ENCODE results near the gene ERICH6.

ERICH6 gene

DNA sequence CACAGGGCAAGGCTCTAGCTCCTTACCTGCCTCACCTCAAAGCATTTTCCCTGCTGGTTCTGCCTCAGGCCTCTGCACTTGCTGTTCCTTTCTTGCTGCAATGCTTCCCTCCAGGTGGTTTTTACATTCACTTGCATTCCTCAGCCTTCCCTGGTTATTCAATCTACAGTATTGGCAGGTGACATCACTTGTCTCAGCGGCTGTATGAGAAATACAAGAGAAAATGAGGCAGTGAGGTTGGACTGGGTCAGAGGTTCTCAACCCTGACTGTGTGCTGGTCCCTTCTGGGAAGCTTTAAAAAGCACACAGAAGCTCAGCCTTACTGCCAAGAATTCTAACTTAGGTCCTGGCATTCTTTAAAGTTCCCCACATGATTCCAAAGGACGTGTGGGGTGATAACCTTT is 32.6 kb upstream of the ERICH6 start:
- no peaks in the 10 kb centered on the region for H3K9me3 ChIP-seq (ENCODE audit: insufficient read depth, low read length, severe bottlenecking)
- H3K9ac ChIP-seq (ENCODE audit: low read depth, low read length) = no peak overlapping the region
- no peak overlapping the region for H3K4me3 ChIP-seq (ENCODE audit: low read depth in 1 of 2, low read length in 2 of 2)
- DNase-seq = no peak
- ATAC-seq (ENCODE audit: insufficient read depth, low read depth) = no peak
- peaks cover 8% of the 10 kb centered on the region for H3K36me3 ChIP-seq (ENCODE audit: insufficient read depth, low read length)
- no peaks in the 10 kb centered on the region for H3K27me3 ChIP-seq (ENCODE audit: insufficient read depth, low read length, poor library complexity)
- H3K4me2 ChIP-seq (ENCODE audit: insufficient read depth, low read length) = no peak overlapping the region
- H3K4me1 ChIP-seq (ENCODE audit: insufficient read depth, low read length) = peaks cover 7% of the 10 kb centered on the region
- H4K20me1 ChIP-seq (ENCODE audit: insufficient read depth, low read length) = peaks cover 6% of the 10 kb centered on the region
- H3K79me2 ChIP-seq (ENCODE audit: insufficient read depth, low read length) = no peaks in the 10 kb centered on the region
- no peak for TF ChIP-seq EZH2 (IDR thresholded peaks at IDR 0.05; ENCODE audit: borderline replicate concordance, low read depth, low read length, severe bottlenecking)
- TF ChIP-seq, protein P1, sequence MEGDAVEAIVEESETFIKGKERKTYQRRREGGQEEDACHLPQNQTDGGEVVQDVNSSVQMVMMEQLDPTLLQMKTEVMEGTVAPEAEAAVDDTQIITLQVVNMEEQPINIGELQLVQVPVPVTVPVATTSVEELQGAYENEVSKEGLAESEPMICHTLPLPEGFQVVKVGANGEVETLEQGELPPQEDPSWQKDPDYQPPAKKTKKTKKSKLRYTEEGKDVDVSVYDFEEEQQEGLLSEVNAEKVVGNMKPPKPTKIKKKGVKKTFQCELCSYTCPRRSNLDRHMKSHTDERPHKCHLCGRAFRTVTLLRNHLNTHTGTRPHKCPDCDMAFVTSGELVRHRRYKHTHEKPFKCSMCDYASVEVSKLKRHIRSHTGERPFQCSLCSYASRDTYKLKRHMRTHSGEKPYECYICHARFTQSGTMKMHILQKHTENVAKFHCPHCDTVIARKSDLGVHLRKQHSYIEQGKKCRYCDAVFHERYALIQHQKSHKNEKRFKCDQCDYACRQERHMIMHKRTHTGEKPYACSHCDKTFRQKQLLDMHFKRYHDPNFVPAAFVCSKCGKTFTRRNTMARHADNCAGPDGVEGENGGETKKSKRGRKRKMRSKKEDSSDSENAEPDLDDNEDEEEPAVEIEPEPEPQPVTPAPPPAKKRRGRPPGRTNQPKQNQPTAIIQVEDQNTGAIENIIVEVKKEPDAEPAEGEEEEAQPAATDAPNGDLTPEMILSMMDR (IDR thresholded peaks at IDR 0.05; ENCODE audit: borderline replicate concordance, extremely low read depth, low read length, poor library complexity, severe bottlenecking) = no peak
- no peak overlapping the region for H3K27ac ChIP-seq (ENCODE audit: low read length)
- no peak overlapping the region for H2AFZ ChIP-seq (ENCODE audit: low read depth, low read length)

GRCh38 chr3:150734795-150735119 is 31.0 kb upstream of the ERICH6 start:
- no peak overlapping the region for H3K4me2 ChIP-seq (ENCODE audit: insufficient read depth, low read length)
- H2AFZ ChIP-seq (ENCODE audit: low read depth, low read length) = no peak overlapping the region
- no peaks in the 10 kb centered on the region for H3K36me3 ChIP-seq (ENCODE audit: insufficient read depth, low read length)
- ATAC-seq (ENCODE audit: insufficient read depth, low read depth) (no peak), DNase-seq (no peak)
- no peaks in the 10 kb centered on the region for H3K9me3 ChIP-seq (ENCODE audit: insufficient read depth, low read length, severe bottlenecking)
- no peak overlapping the region for H3K4me3 ChIP-seq (ENCODE audit: low read depth in 1 of 2, low read length in 2 of 2)
- H3K27me3 ChIP-seq (ENCODE audit: insufficient read depth, low read length, poor library complexity) = no peaks in the 10 kb centered on the region
- H3K27ac ChIP-seq (ENCODE audit: low read length) = no peak overlapping the region
- H3K4me1 ChIP-seq (ENCODE audit: insufficient read depth, low read length) = peaks cover 7% of the 10 kb centered on the region
- TF ChIP-seq, protein P1 (IDR thresholded peaks at IDR 0.05; ENCODE audit: borderline replicate concordance, extremely low read depth, low read length, poor library complexity, severe bottlenecking) = no peak
- TF ChIP-seq EZH2 (IDR thresholded peaks at IDR 0.05; ENCODE audit: borderline replicate concordance, low read depth, low read length, severe bottlenecking) = no peak
- no peak overlapping the region for H3K9ac ChIP-seq (ENCODE audit: low read depth, low read length)
- 0 out of 2 replicates have a peak, but pooled peaks cover 2% of the 10 kb centered on the region for H4K20me1 ChIP-seq (ENCODE audit: insufficient read depth, low read length)
- H3K79me2 ChIP-seq (ENCODE audit: insufficient read depth, low read length) = no peaks in the 10 kb centered on the region

DNA sequence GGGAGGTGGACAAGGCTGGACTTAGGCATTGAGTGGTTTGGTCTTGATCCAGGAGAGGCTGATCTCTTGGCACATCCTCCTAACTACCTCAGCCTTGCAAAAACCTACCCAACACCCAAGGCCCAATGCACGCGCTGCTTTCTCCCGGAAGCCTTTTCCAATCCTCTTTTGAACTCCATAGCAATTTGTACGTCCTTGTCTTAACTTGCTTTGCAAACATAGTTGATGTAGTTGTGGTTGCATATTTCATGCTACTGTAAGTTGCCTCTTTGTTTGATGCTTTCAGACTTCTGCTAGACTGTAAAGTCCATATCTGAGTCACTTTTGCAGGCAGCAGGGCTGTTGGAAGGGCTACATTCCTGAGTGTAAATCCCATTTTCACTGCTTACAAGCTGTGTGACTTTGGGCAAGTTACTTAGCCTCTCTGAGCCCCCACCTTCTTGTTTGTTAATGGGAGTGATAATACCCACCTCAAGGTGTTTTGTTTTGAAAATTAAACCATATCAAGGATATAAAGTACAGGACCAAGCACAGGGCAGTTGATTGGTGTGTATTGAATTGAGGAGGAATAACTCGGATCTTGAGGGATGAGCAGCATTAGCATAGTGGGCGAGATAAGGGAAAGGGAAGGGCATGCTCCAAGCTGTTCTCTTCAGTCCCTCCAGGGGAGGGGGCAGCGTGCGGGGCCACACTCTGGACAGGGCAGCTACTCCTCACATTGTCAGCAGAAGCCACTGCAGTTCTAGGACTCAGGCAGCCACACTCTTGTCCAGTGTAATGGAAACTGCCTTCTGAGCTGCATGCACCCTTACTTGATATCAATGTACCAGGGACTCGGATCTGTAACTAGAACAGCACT is 30.4 kb upstream of the ERICH6 start:
- H2AFZ ChIP-seq (ENCODE audit: low read depth, low read length) = no peak overlapping the region
- no peak overlapping the region for H3K9ac ChIP-seq (ENCODE audit: low read depth, low read length)
- no peaks in the 10 kb centered on the region for H3K9me3 ChIP-seq (ENCODE audit: insufficient read depth, low read length, severe bottlenecking)
- H3K36me3 ChIP-seq (ENCODE audit: insufficient read depth, low read length) = no peaks in the 10 kb centered on the region
- no peak overlapping the region for H3K4me3 ChIP-seq (ENCODE audit: low read depth in 1 of 2, low read length in 2 of 2)
- H3K4me2 ChIP-seq (ENCODE audit: insufficient read depth, low read length) = no peak overlapping the region
- H3K27me3 ChIP-seq (ENCODE audit: insufficient read depth, low read length, poor library complexity) = no peaks in the 10 kb centered on the region
- no peak for ATAC-seq (ENCODE audit: insufficient read depth, low read depth)
- no peak overlapping the region for H3K27ac ChIP-seq (ENCODE audit: low read length)
- 0 out of 2 replicates have a peak, but pooled peaks cover 2% of the 10 kb centered on the region for H4K20me1 ChIP-seq (ENCODE audit: insufficient read depth, low read length)
- H3K79me2 ChIP-seq (ENCODE audit: insufficient read depth, low read length) = no peaks in the 10 kb centered on the region
- H3K4me1 ChIP-seq (ENCODE audit: insufficient read depth, low read length) = peaks cover 7% of the 10 kb centered on the region
- TF ChIP-seq, protein P1 (IDR thresholded peaks at IDR 0.05; ENCODE audit: borderline replicate concordance, extremely low read depth, low read length, poor library complexity, severe bottlenecking) = no peak
- TF ChIP-seq EZH2 (IDR thresholded peaks at IDR 0.05; ENCODE audit: borderline replicate concordance, low read depth, low read length, severe bottlenecking) = no peak
- DNase-seq = no peak

Measured in DND-41 (cell line).